HepG2 (cell line): ENCODE results near the gene STX8. TPM values are rescaled to one million over a fixed set of nuclear protein-coding genes. Genes with fewer than 3 reads are reported as not detected.

ENCODE experiments used
- AGO2 ChIP-seq: fragments of 200-400 bp; formaldehyde crosslinking; optimal IDR thresholded peaks from 2 replicates; pipeline ENCODE3; 2017; ENCODE audit warnings: mild to moderate bottlenecking, low read depth, low read length, moderate library complexity
- PAF1 ChIP-seq: IDR thresholded peaks from 2 replicates; pipeline ENCODE4 v1.6.1; 2016; ENCODE audit warnings: missing genetic modification reagents, missing compliant biosample characterization
- ZNF644 ChIP-seq: IDR thresholded peaks from 2 replicates; pipeline ENCODE4 v1.6.1; 2016; ENCODE audit warnings: low read depth
- ZNF776 ChIP-seq: sonication (generic); formaldehyde crosslinking; IDR thresholded peaks from 2 replicates; pipeline ENCODE4 v1.4.0; 2020; ENCODE audit warnings: mild to moderate bottlenecking, missing genetic modification reagents
- ZSCAN5A ChIP-seq: sonication (generic); formaldehyde crosslinking; IDR thresholded peaks from 2 replicates; pipeline ENCODE4 v1.8.0; 2022; ENCODE audit warnings: mild to moderate bottlenecking, missing genetic modification reagents, borderline replicate concordance
- polyA plus RNA-seq, 8 experiments: library from polyadenylated mRNA; depleted of rRNA in 3 of 8; stranded (reverse) in 7 of 8; unstranded in 1 of 8; fragments of >200 nt; fragmentation: Illumina TruSeq in 4 of 8; extraction: Trizol in 4 of 8; gene quantifications; 2 replicates each; pipeline versions ENCODE4 v1.2.1 to v1.2.3, GENCODE V29; 2011 to 2016; ENCODE audit warnings: low read depth in 4 of 8, missing spikeins in 1 of 8, mixed read lengths in 1 of 8; ENCODE audit not compliant: insufficient read depth in 1 of 8
- total RNA-seq, 5 experiments: library from RNA; depleted of rRNA; stranded (reverse); fragments of >200 nt; fragmentation: Illumina TruSeq; extraction: Trizol; gene quantifications; 2 replicates each; pipeline ENCODE4 v1.2.3, GENCODE V29; 2016; ENCODE audit warnings: low read depth in 1 of 5
- TF ChIP-seq, protein P1 (sequence below): sonication (generic); formaldehyde crosslinking; IDR thresholded peaks from 2 replicates; pipeline ENCODE4 v1.9.0; 2022; ENCODE audit warnings: missing genetic modification reagents, mild to moderate bottlenecking, borderline replicate concordance
- TF ChIP-seq, protein P2 (sequence below): sonication (generic); formaldehyde crosslinking; IDR thresholded peaks from 2 replicates; pipeline ENCODE4 v1.8.0; 2022; ENCODE audit warnings: mild to moderate bottlenecking, missing genetic modification reagents, moderate library complexity
- TF ChIP-seq, protein P3 (sequence below): sonication (generic); formaldehyde crosslinking; conservative IDR thresholded peaks from 2 replicates; pipeline ENCODE4 v1.8.0; 2022; ENCODE audit warnings: low read depth, missing genetic modification reagents

Gene STX8
- total and polyA plus RNA-seq, 2 of the 13 experiments (the other 11 are each of a cell fraction or from before 2014, with no cell fraction given): 36.4 to 53.6 TPM

GRCh38 chr17:9538626-9539025, 37.0 kb downstream of the STX8 start (continued):
- TF ChIP-seq, protein P1, sequence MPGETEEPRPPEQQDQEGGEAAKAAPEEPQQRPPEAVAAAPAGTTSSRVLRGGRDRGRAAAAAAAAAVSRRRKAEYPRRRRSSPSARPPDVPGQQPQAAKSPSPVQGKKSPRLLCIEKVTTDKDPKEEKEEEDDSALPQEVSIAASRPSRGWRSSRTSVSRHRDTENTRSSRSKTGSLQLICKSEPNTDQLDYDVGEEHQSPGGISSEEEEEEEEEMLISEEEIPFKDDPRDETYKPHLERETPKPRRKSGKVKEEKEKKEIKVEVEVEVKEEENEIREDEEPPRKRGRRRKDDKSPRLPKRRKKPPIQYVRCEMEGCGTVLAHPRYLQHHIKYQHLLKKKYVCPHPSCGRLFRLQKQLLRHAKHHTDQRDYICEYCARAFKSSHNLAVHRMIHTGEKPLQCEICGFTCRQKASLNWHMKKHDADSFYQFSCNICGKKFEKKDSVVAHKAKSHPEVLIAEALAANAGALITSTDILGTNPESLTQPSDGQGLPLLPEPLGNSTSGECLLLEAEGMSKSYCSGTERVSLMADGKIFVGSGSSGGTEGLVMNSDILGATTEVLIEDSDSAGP: no peak
- no peak for TF ChIP-seq ZSCAN5A (CRISPR knock-in tag)
- no peak for TF ChIP-seq ZNF776 (CRISPR knock-in tag)
- TF ChIP-seq, protein P2, sequence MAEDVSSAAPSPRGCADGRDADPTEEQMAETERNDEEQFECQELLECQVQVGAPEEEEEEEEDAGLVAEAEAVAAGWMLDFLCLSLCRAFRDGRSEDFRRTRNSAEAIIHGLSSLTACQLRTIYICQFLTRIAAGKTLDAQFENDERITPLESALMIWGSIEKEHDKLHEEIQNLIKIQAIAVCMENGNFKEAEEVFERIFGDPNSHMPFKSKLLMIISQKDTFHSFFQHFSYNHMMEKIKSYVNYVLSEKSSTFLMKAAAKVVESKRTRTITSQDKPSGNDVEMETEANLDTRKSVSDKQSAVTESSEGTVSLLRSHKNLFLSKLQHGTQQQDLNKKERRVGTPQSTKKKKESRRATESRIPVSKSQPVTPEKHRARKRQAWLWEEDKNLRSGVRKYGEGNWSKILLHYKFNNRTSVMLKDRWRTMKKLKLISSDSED (CRISPR knock-in tag): no peak
- TF ChIP-seq ZNF644 (CRISPR knock-in tag): no peak
- no peak for TF ChIP-seq AGO2
- TF ChIP-seq PAF1 (CRISPR knock-in tag): no peak
- TF ChIP-seq, protein P3, sequence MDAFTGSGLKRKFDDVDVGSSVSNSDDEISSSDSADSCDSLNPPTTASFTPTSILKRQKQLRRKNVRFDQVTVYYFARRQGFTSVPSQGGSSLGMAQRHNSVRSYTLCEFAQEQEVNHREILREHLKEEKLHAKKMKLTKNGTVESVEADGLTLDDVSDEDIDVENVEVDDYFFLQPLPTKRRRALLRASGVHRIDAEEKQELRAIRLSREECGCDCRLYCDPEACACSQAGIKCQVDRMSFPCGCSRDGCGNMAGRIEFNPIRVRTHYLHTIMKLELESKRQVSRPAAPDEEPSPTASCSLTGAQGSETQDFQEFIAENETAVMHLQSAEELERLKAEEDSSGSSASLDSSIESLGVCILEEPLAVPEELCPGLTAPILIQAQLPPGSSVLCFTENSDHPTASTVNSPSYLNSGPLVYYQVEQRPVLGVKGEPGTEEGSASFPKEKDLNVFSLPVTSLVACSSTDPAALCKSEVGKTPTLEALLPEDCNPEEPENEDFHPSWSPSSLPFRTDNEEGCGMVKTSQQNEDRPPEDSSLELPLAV: no peak
- TF ChIP-seq, all 625 proteins: peak for 0
